ENCODE data around the gene RBM47.
"Not testable (repeated sequence)": the region's sequence is repeated elsewhere in the genome, so short reads cannot be mapped to it uniquely, and the experiment has no call there.

RBM47 gene

GRCh38 chr4:40401096-40401495 is 228.6 kb downstream of the RBM47 start:
- no peak for DNase-seq

GRCh38 chr4:40399578-40399977 is 230.1 kb downstream of the RBM47 start:
- DNase-seq = no peak

- no peak for DNase-seq
Measured at GRCh38 chr4:40395908-40396793, 233.5 kb downstream of the RBM47 start.

GRCh38 chr4:40395166-40395900 is 234.3 kb downstream of the RBM47 start:
- DNase-seq = no peak

GRCh38 chr4:40394236-40394635 is 235.4 kb downstream of the RBM47 start:
- DNase-seq = no peak

- DNase-seq = not testable (repeated sequence)
Measured at GRCh38 chr4:40392241-40392640, 237.4 kb downstream of the RBM47 start.

GRCh38 chr4:40389986-40390385 is 239.7 kb downstream of the RBM47 start:
- no peak for DNase-seq

- DNase-seq = no peak
Measured at GRCh38 chr4:40388239-40388638, 241.4 kb downstream of the RBM47 start.

GRCh38 chr4:40380647-40381046 is 249.0 kb downstream of the RBM47 start:
- no peak for DNase-seq

GRCh38 chr4:40379248-40379647 is 250.4 kb downstream of the RBM47 start:
- no peak for DNase-seq

GRCh38 chr4:40378619-40379018 is 251.0 kb downstream of the RBM47 start:
- DNase-seq = no peak

- DNase-seq = no peak
Measured at GRCh38 chr4:40377512-40378365, 251.9 kb downstream of the RBM47 start.

- DNase-seq = no peak
Measured at GRCh38 chr4:40375620-40376019, 254.0 kb downstream of the RBM47 start.

- no peak for DNase-seq
Measured at GRCh38 chr4:40375095-40375494, 254.6 kb downstream of the RBM47 start.

- DNase-seq = no peak
Measured at GRCh38 chr4:40373636-40374035, 256.0 kb downstream of the RBM47 start.
